ENCODE results near the gene SAG. TPM values are rescaled to one million over a fixed set of nuclear protein-coding genes. Genes with fewer than 3 reads are reported as not detected.

SAG gene
- total and polyA plus RNA-seq, 9 of the 15 experiments (the other 6 are each of a cell fraction or from before 2014, with no cell fraction given): 0.04 to 0.64 (median 0.31) TPM; not detected in 5

DNA sequence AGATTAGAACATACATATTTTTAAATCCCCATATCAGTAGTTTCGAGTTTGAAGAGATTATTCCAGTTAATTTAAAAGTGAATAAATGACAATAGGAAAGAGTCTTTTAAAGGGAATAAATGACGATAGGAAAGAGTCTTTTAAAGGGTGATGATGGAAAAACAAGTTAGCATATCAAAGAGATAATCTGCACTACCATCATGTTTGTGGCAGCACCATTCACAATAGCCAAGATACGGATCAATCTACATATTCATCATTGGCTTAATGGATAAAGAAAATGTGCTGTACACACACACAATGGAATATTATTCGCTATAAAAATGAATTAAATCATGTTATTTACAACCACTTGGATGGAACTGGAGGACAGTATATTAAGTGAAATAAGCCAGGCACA lies 41.1 kb upstream of the SAG start:
- Histone ChIP-seq H3K79me2 (ENCODE audit: control insufficient read depth, insufficient read depth, low read length) (no peaks in the 10 kb centered on the region; the same call in 2 of the 3 replicates), H3K9me1 (ENCODE audit: control insufficient read depth, insufficient read depth, low read length) (no peaks in the 10 kb centered on the region), H3K4me3 (no peak overlapping the region), H3K27me3 (ENCODE audit: control insufficient read depth in 2 of 2, insufficient read depth in 2 of 2, low read length in 2 of 2) (no peaks in the 10 kb centered on the region), H3K4me1 (replicated peaks in 1 of 2; ENCODE audit: control insufficient read depth in 2 of 2, insufficient read depth in 2 of 2, low read length in 2 of 2) (no peaks in the 10 kb centered on the region), H3K9ac (ENCODE audit: insufficient read depth in 1 of 2, low read depth in 2 of 2, low read length in 2 of 2) (no peak overlapping the region), H3K9me3 (replicated peaks; ENCODE audit: control insufficient read depth, insufficient read depth, low read depth, low read length) (no peaks in the 10 kb centered on the region), H3K27ac (ENCODE audit: extremely low read depth, low read depth, low read length) (no peak overlapping the region), H3K36me3 (ENCODE audit: control insufficient read depth, insufficient read depth, low read length) (peaks cover 93% of the 10 kb centered on the region), H2AFZ (ENCODE audit: low read depth, low read length) (no peak overlapping the region), H3K4me2 (ENCODE audit: insufficient read depth, low read length) (no peak overlapping the region), H4K20me1 (replicated peaks; ENCODE audit: control insufficient read depth, insufficient read depth, low read length) (peaks cover 5% of the 10 kb centered on the region; the same call in 1 of the 2 replicates)
- ATAC-seq (no peak), FAIRE-seq (no peak), DNase-seq (ENCODE audit: extremely low read depth in 1 of 4, low spot score in 3 of 4) (no peak)
- in situ Hi-C loops (cut with MboI) (loop anchor here (10.0 to 25.0 kb wide), 2 partner anchors 412 to 654 kb away; no protein-coding TSS in a partner anchor), intact Hi-C loops (cut with micrococcal nuclease) (loop anchor here (10.0 kb wide), 1 partner anchor 178 kb away; no protein-coding TSS in a partner anchor)
- ChIA-PET POLR2A (interaction anchor here (1.9 kb wide), 1 partner anchor 8 kb away, joined by 5 read pairs; no protein-coding TSS in a partner anchor), CTCF (ENCODE audit: low intra/inter-chr PET ratio) (no interaction called here)
- WGBS (ENCODE audit: insufficient coverage, low coverage, missing lambda C conversion rate): 88% methylated on average over 4 of the region's 4 CpGs
- TF ChIP-seq CUX1 (CRISPR knock-in tag; IDR thresholded peaks at IDR 0.05) (no peak), PHF8 (IDR thresholded peaks at IDR 0.05; ENCODE audit: borderline replicate concordance, low read length) (no peak), PTBP1 (IDR thresholded peaks at IDR 0.05; ENCODE audit: low read depth, low read length) (no peak), CBX5 (IDR thresholded peaks at IDR 0.05; ENCODE audit: borderline replicate concordance, low read depth) (no peak), ZNF41 (CRISPR knock-in tag; conservative IDR thresholded peaks at IDR 0.05) (no peak)
- BruUV-seq (replicated peaks): no TSS peak
